ENCODE data around the gene DLEU7.

Gene DLEU7

DNA sequence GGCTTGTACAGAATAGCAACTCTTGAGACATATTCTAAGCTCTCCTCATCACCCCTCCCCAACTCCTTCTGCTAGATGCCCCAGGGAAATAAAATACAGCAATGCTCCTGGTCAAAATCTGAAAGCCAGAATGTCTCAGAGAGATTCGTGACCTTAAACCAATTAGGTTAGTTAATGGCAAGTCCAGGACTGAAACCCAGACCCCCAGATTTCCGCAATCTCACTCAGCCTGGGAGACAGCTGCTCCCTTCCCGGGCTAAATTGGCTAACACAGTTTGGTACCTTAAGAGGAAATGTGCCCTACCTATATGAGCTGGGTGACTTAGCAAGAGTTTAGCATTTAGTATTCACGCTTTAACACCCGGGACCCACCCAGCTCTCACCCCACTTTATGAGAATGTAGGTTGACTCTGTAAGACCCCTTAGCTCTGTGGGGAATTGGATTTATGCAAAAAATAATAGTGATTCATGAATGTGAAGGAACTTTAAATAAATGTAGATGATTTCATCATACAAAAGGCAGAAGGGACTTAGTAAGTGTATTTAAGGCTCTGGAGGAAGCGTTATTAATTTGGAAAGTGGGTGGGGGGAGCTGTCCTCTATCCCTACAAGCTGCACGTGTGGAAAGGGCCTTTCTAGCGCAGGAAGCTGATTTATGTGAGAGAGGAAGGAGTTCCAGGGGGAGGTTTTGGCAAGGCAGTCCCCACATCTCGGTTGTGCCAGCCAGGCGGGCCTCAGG lies 1.1 kb downstream of the DLEU7 start:
- DNase-seq: no peak

DNA sequence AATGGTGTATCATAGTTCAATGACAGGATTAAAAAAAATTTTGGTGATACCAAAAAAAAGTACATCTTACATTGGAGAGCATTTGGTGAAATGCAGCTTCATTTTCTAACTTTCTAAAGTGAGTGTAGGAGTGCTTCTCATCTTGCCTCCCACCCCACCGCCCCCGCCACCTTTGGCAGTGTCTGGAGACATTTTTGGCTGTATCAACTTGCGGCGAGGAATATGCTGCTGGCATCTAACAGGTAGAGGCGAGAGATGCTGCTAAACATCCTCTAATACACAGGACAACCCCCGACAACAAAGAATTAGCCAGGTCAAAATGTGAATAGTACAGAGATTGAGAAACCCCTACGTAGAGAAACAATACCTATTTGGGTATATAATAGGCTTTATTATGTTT lies 1.7 kb downstream of the DLEU7 start:
- DNase-seq: no peak

DNA sequence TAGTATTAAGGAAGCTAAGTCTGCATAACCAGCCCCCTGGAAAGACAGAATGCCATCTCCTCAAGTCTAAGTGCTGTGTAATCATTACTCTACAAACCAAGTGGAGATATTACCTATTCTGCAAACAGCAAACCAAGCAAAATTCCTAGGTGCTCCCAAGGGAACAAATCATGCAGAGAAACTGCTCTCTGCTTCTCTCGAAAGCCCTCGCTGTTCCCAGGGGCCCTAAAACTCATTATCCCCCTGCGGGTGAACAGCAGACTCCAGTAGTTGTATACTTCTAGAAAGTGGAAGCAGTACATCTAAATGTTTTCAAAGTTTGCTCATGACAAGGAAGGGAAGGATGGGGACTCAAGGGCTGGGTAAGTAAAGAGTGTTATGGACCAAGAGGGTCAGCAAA lies 3.2 kb downstream of the DLEU7 start:
- no peak for DNase-seq

DNA sequence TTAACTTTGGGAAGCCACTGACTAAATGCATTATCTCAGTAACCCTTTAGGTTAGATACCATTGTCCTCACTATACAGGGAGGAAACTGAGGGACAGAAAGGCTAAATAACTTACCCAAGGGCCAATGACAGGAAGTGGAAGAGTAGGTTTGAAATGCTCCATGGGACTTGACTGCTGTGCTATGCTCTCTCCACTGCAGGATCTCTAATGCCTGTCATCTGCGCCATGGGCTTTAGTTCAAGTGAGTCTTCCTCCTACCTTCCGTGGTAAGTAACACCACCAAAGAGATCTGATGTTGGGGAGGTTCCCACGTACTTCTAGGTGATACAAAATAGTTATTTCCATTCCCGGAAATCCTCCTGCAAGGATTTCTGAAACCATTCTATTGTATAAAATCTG lies 3.7 kb downstream of the DLEU7 start:
- no peak for DNase-seq

DNA sequence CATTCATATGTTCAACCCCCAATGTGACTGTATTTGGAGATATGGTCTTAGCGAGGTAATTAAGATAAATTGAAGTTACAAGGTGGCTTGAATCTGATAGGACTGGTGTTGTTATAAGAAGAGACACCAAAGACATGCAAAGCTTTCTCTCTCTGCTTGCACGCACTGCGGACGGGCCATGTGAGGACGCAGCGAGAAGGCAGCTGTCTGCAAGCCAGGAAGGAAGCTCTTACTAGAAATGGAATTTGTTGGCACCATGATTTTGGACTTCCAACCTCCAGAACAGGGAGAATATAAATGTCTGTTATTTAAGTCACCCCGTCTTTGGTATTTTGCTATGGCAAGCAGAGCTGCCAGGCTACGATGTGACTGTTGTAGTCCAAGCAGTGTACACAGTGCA lies 4.8 kb downstream of the DLEU7 start:
- no peak for DNase-seq

DNA sequence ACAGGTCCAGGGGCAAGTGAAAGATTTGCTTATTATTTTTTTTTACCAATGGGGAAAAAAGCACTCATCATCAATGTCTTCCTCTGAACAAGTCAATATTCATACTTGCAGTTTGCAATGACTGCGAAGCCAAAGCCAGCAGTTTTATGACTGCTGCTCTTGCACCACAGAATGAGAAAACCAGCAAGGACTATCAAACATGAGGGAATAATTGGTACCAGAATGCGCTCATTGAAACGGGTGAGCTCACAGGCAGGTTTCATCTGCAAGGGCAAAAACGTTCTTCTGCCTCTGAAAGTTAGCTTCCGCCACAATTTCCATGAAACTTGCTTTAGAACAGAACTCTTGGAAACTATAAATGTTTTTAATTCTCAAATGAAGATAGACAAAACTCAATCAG lies 5.5 kb downstream of the DLEU7 start:
- DNase-seq: no peak

DNA sequence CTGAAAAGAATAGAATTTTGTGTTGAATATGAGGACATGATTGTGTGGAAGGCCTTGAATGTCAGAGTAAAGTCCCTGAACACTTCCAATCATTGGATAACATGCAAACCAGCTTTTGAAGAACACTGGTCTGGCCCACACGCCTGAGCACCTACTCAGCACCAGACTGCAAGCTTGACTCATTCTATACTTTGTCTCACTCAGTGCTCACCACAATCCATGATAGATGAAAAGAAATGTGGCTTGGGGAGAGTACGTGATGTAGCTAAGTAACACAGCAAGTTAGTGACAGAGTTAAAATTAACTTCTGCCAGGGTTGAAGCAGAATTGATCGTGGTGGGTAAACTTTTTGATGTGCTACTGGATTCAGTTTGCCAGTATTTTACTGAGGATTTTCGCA lies 12.0 kb downstream of the DLEU7 start:
- no peak for DNase-seq

DNA sequence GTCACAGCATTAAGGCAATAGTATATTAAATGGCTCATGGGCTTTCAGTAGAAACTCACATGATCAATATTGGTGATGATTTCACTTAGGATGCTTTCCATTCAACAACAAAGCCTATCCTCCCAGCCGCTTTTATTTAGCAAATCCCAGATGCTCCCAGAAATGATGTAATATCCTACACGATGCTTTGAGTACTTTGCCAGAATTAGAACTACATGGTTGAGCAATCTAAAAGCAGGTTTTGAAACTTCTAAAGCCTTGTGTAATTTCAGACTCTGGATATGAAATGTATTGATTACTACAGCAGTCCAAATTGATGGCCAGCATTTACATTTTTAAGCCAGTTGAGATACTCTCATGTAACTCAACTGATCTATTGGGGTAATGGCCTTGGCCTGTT lies 13.6 kb downstream of the DLEU7 start:
- DNase-seq: no peak

DNA sequence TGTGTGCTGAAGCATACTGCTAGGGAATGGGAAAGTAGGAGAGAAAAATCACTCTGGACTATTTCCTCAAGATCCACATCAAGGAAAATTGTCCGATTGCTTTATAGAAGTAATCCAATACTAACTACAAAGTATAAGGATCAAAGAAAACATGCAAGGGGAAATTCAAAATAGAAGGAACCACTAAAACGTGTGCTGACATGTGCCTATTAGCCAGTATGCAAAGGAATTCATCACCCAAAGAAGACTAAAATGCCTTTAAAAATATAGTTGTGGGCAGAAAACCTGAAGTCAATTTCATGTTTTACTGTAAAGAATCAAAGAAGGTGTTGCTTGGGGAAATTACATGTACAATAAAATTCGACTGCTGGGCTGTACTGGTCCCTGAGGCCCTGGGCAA lies 14.3 kb downstream of the DLEU7 start:
- no peak for DNase-seq

DNA sequence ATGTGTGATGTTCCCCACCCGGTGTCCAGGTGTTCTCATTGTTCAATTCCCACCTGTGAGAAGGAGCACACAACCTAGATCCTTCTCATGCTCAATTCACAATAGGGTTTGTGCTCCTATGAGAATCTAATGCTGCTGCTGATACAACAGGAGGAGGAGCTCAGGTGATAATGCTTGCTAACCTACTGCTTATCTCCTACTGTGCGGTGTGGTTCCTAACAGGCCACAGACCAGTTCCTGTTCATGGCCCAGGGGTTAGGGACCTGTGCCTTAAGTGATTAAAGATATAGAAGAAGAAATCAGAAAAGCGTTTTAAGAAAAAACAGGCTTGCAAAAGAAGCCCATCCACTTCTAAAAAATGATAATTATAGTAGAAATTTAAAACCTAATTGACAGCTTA lies 17.5 kb downstream of the DLEU7 start:
- DNase-seq: no peak

DNA sequence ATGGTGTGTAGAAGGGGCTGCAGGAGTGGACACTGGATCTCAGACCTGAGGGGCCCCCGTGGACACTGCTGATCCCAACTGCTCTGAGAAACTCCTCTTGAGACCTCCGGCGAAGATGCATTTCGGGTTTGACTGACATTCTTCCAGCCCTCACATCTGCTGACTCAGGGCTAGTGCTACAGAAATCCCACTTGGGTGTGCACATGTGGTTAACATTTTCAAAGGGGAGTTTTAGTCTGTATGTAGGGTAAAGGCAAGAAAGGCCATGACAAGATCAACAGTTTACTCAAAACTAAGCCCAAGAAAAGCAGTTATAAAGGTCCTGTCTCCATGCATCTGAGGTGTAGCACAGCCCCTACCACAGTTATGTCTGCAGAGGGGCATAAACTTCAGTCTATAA lies 31.2 kb downstream of the DLEU7 start:
- no peak for DNase-seq

DNA sequence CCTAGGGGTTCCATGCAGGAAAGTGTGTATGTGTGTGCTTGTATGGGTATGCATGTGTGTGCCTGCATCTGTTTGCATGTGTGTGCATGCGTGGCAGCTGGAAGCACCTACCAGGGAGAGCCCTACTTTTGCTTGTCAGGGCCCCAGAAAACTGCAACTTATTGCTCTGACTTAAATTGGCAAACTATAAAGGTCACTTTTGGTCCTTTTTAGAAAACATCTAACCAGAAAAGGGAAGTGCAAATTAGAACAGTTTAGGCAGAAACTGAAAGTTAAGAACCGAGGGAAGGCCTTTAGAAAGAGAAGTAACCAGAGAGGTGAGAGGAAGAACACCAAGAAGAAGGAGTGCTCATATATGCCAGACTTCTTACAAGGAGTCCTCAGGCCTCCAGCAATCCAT lies 32.5 kb downstream of the DLEU7 start:
- no peak for DNase-seq

DNA sequence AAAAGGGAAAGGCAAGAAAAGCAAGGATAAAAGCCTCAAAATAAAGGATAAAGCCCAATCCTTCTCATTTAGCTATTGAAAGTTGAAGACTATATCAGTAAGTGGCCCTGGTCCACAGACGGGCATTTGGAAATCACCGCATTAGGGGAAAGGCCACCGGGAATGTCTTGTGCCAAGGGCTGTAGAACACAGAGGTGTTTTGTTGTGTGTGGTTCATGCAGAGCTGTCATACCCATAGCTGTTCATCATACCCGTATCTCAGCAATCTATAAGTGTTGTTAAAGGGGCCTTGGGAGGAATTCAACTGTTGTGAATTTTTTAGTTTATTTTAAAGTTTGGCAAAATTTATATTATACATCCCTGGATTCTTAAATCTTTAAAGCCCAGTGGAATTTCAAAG lies 33.0 kb downstream of the DLEU7 start:
- DNase-seq: no peak

DNA sequence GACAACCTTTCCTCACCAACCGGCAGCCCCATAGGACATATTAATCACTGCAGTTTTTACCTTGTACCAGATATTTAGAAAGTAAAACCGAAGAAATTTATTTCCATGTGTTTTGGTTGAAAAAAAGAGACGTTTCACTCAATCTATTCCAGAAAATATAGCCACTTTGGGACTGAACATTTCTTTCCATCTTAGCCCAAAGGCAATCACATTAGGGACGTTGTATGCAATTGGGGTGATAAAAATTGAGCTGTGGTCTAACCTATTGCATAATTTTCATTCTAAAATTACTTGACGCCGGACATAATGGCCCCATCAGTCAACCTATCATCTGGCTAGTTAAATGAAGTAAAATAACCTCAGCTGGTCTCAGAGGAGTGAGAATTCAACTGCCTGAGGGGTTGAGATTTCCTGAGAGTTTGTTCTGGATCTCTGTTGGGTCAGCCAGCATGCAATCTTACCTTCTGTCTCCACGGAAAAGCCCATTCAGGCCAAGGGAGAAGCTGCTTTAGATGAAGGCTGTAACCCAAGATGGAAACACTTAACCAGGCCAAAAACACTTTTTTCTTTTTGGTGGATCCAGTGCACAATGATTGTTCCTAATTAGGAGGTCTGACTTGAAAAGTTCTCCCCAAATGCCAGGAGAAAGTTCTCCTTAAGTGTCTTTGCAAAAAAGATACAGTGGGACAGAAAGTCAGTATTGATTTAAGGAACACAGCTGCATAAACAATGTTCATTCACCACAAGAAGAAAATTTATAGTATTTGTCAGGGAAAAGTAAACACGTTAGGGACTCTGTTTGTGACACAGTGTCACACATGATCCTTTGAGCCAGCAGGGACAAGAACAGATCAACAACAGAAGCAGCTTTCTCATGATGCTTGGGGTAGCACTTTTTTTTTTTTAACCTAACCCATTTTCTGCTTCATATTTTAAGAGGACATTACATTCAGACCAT lies 34.1 kb downstream of the DLEU7 start:
- DNase-seq: no peak

DNA sequence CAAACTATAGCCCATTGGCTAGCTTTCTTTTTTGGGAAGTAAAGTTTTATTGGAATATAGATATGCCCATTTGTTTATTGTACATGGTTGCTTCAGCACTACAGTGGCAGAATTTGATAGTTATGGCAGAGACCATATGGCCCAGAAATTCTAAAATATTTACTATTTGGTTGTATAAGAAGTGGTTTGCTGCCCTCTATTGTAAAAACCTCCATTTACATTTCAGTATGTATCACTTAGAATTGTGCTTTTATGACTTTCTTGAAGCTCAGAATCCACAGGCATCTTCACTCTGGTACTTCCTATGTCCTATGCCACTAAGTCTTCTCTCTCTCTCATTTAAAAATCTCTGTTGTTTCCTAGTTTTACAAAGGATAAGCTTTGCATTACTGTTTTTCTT lies 37.7 kb downstream of the DLEU7 start:
- no peak for DNase-seq

DNA sequence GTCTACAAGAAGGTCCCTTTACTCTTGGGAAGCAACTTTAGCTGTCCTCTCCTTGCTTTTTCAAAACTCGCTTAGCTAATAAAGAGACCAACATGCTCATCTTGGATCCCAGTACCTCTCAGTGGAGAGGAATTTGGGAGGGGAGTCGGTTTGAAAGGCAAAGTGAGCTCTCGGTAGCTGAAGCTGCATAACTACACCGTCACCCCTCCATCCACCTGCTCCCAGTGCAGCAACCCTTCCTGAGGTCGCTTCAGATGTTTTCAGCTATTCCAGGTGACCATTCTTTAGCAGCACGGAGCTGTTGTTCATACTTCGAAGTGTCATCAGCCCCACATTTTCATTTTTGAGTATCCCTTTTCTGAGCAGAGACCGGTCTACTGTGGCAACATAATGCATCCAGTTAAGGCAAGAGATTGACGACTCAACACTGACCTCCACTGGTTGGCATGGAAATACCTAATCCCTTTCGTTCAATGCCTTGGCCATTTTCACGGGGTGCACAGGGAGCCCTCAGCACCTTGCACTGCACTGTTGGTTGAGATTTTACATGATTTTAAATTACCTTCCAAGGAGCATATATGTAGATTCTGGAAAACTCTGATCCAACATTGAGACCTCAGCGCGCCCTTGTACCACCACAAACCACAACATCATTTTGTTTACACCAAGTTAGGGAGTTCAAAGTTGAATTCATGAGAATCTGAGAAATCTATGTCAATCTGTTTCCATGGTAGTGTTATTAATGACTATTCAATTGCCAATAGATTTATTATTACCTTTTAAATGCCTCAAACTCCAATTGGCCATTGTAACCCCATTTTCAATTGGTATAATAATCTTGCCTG lies 42.2 kb downstream of the DLEU7 start:
- DNase-seq: peak; percentile 10 to 76 (median 28)

DNA sequence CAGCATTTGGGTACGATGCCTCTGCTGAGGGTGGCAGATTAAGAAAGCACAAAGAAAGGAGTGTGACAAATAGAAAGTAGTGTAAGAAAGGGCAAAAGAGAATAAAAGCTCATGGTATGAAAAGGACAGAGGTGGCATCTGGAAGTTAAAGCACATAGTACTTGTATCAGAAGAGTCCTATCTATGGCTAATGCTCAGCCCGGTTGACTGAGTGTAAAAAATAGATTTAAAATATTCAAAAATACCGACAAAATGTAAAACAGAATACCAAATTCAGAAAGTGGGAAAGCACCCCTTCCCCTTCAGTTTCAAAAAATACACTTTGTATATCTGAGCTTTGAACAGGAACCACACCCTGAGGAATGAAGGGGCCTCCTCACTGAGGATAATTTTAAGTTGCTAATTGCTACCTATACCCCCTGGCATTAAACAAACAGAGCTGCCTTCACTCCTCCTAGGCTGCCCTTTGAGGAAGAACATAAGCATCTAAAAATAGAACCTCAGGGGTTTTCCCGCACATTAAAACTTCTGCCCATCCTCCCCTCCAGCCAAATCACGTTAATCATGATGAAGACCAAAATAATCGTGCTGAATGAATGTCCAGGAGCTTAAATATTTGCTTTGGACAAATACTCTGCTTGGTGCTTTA lies 43.3 kb downstream of the DLEU7 start:
- no peak for DNase-seq

DNA sequence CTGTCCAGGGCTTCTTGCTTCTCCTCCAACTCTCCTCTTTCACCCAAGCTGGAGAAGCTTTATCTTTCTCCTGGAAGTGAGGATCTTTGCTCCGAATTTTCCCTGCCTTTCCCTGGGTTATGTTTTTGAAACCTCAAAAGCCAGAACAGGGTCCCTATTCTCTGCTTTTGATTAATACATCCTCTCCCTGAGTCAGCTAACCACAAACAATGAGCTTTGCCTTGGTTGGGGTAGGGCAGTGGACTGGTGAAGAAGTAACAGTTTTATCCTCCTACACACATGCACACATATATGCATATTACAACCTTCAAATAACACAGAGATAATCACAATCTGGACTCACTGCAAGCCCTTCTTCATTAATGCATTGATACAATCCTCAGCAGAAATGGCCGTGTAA lies 44.6 kb downstream of the DLEU7 start:
- no peak for DNase-seq

DNA sequence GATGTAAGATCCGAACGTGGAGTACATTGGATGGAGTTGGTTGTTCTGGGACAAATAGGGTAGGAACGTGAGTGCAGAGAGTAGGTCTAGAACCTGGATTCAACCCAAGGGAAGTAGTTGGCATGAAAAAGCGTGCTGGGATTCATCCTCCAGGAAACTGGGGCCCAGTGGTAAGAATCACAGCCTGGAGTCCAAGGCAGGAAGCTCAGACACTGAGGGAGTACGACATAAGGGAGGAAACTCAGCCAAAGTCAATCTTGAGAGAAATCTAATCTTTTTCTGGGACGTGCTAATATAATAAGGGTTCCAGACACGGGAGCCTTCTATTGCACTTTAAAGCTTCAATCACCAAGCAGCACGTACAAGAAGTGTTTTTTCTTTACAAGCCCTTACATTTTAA lies 46.4 kb downstream of the DLEU7 start:
- no peak for DNase-seq

DNA sequence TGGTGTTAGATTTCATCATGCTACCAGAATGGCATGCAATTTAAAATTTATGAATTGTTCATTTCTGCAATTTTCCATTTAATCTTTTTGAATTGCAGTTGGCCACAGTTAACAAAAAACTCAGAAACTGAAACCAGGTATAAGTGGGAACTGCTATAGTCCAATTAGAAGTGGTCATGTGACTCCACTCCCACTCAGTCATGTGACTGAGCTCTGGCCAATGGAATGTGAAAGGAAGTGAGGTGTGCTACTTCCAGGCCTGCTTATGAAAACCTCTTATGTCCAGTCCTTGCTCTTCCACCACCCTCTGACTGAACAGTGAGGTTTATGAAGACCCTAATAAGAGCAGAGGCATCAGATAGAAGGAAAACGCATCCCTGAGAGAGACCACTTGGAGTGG lies 47.0 kb downstream of the DLEU7 start:
- no peak for DNase-seq

DNA sequence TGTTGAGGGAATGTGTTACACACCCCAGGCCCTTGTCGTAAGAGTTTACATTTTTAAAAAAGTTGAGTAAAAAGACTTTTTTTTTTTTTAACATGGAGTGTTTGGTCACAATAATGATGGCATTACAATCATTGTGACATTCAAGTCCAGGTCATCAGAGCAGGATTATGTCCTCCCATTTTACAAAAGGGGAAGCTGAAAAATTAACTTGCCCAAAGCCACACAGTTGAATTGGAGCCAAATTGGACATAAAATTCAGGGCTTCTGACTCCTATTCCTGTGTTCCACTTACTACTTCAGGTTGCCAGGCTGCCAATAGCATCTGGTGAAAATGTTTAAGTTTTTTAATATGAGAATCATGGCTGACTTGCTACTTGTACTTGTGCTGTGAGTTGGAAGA lies 49.3 kb downstream of the DLEU7 start:
- DNase-seq: no peak

DNA sequence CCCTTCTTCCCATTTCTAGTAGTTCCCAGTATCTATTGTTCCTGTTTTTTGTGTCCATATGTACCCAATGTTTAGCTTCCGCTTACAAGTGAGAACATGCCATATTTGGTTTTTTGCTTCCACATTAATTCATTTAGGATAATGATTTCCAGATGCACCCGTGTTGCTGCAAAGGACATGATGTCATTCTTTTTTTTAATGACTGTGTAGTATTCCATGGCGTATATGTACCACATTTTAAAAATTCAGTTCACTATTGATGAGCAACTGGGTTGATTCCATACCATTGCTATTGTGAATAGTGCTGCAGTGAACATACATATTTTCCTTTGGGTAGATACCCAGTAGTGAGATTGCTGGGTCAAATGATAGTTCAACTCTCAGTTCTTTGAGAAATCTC lies 50.5 kb downstream of the DLEU7 start:
- no peak for DNase-seq

Data from stimulated activated naive CD4-positive, alpha-beta T cell (primary cell).